Body of pancreas (tissue), 4 donors: Measurements from ENCODE around the gene CST6. TPM values are rescaled to one million over a fixed set of nuclear protein-coding genes. Genes with fewer than 3 reads are reported as not detected.

Experiments used
- ATAC-seq: fragments of 150-250 bp; one replicate; pipeline ENCODE4 v1.9.1; 2016
- DNase-seq, 4 donors: peaks; one replicate each; pipeline ENCODE4 v3.0.0-alpha.2; 2019
- H3K27ac ChIP-seq, 4 donors: fragments of 200-600 bp; sonication (generic); 1 replicate in 3 of 4; 2 replicates in 1 of 4; pipeline versions ENCODE4 v1.5.1 to v1.6.1; 2016 to 2019; ENCODE audit warnings: mild to moderate bottlenecking in 1 of 4, mixed read lengths in 1 of 4, moderate library complexity in 1 of 4
- H3K27me3 ChIP-seq, 2 donors: fragments of 200-600 bp; sonication (generic); one replicate each; pipeline ENCODE4 v1.6.0; 2016; ENCODE audit warnings: mild to moderate bottlenecking in 1 of 2
- H3K36me3 ChIP-seq, 2 donors: fragments of 200-600 bp; sonication (generic); replicated peaks in 1 of 2; 2 replicates each; pipeline ENCODE4 v1.5.1; 2016; ENCODE audit warnings: low read depth in 2 of 2; ENCODE audit not compliant: insufficient read depth in 1 of 2
- H3K4me1 ChIP-seq: fragments of 200-600 bp; sonication (generic); one replicate; pipeline ENCODE4 v1.6.0; 2016
- H3K4me3 ChIP-seq, 2 donors: fragments of 200-600 bp; sonication (generic); 1 replicate in 1 of 2; 2 replicates in 1 of 2; pipeline ENCODE4 v1.5.1; 2016 to 2019
- H3K9me3 ChIP-seq, 3 donors: fragments of 200-600 bp; sonication (generic); 1 replicate in 2 of 3; 2 replicates in 1 of 3; pipeline ENCODE4 v1.5.1; 2016
- CTCF ChIP-seq, 7 experiments: fragments of 450-650 bp in 4 of 7; fragments of 200-600 bp in 3 of 7; sonication (generic) in 3 of 7; IDR thresholded peaks; one replicate each; pipeline ENCODE4 v1.5.1; 2016 to 2019; ENCODE audit warnings: antibody characterized with exemption in 7 of 7
- POLR2A ChIP-seq, 3 donors: fragments of 450-650 bp; IDR thresholded peaks; one replicate each; pipeline ENCODE4 v1.6.1; 2016; ENCODE audit warnings: antibody characterized with exemption in 3 of 3, mild to moderate bottlenecking in 2 of 3
- WGBS, 2 donors: methylation state at CpG; one replicate each; pipeline ENCODE4 v1.1.5; 2017; 5-methylcytosine and 5-hydroxymethylcytosine counted together
- intact Hi-C: fragments of 100-400 bp; cut with DNase I; formaldehyde crosslinking; loops from one replicate; pipeline ENCODE4 v1.15.1; 2023
- total RNA-seq, 2 donors: library from RNA; depleted of rRNA; stranded (reverse); fragments of >200 nt; gene quantifications; one replicate each; pipeline ENCODE4 v1.1.0, GENCODE V29; 2016

The CST6 gene
- total RNA-seq, 2 donors from 2014 or later, result not detected

- DNase-seq, result peak; percentile 42 to 73 (median 49)
- intact Hi-C loops, result no loop called here
- H3K4me3 ChIP-seq, result no peak overlapping the region
Measured at GRCh38 chr11:66047541-66048365, 35.9 kb downstream of the CST6 start.

GRCh38 chr11:66048547-66049323, 36.9 kb downstream of the CST6 start, which contains the start of gene GAL3ST3:
GAL3ST3 (minus strand) TSS chr11:66049161; CDS start chr11:66045415, 3,746 bp downstream.
- 22 to 34% methylated on average over 17 to 25 of the region's 39 CpGs for WGBS, 2 donors
- Histone ChIP-seq H3K27ac (peak within 1 kb of the TSS; percentile 9 to 46 (median 39)), H3K27me3 (no peaks in the 10 kb centered on the region), H3K36me3 (no peaks in the 10 kb centered on the region), H3K4me3 (no peak within 1 kb of the TSS), H3K4me1 (peaks cover 47% of the 10 kb centered on the region), H3K9me3 (no peaks in the 10 kb centered on the region)
- DNase-seq (no peak), ATAC-seq (no peak)
- TF ChIP-seq CTCF (IDR thresholded peaks at IDR 0.05), result no peak
- no peak for TF ChIP-seq POLR2A (IDR thresholded peaks at IDR 0.05)
- intact Hi-C loops, result no loop called here

More at GRCh38 chr11:66047541-66048365, 35.9 kb downstream of the CST6 start:
- Histone ChIP-seq H3K4me1 (peaks cover 37% of the 10 kb centered on the region), H3K9me3 (no peaks in the 10 kb centered on the region), H3K27me3 (no peaks in the 10 kb centered on the region), H3K27ac (peak overlapping the region; percentile 9 to 46 (median 39)), H3K36me3 (no peaks in the 10 kb centered on the region)
- TF ChIP-seq POLR2A (IDR thresholded peaks at IDR 0.05), result no peak
- no peak for TF ChIP-seq CTCF (IDR thresholded peaks at IDR 0.05)
- ATAC-seq, result no peak
- WGBS, 2 donors, result 61 to 62% methylated on average over 8 to 11 of the region's 11 CpGs

- ATAC-seq (no peak), DNase-seq (no peak)
- TF ChIP-seq CTCF (IDR thresholded peaks at IDR 0.05) (no peak), POLR2A (IDR thresholded peaks at IDR 0.05) (no peak)
- Histone ChIP-seq H3K4me3 (no peak overlapping the region), H3K9me3 (no peaks in the 10 kb centered on the region), H3K36me3 (peaks cover 0 to 7% of the 10 kb centered on the region in 2 donors), H3K27me3 (no peaks in the 10 kb centered on the region), H3K27ac (peak overlapping the region in 3 of 4 donors; percentile 80 to 90 (median 85)), H3K4me1 (peaks cover 51% of the 10 kb centered on the region)
- intact Hi-C loops, result no loop called here
- WGBS, 2 donors, result 71 to 73% methylated on average over 5 of the region's 5 CpGs
Measured at GRCh38 chr11:66050581-66051231, 38.9 kb downstream of the CST6 start.

- Histone ChIP-seq H3K4me1 (peaks cover 51% of the 10 kb centered on the region), H3K9me3 (no peaks in the 10 kb centered on the region), H3K27me3 (no peaks in the 10 kb centered on the region), H3K4me3 (peak overlapping the region in 1 of 2 donors; percentile 0), H3K36me3 (peaks cover 0 to 7% of the 10 kb centered on the region in 2 donors), H3K27ac (peak overlapping the region; percentile 80 to 90 (median 86))
- no peak for ATAC-seq
- 32 to 35% methylated on average over 12 of the region's 12 CpGs for WGBS, 2 donors
- intact Hi-C loops, result no loop called here
- no peak for TF ChIP-seq CTCF (IDR thresholded peaks at IDR 0.05)
- no peak for TF ChIP-seq POLR2A (IDR thresholded peaks at IDR 0.05)
- no peak for DNase-seq
Measured at GRCh38 chr11:66051371-66051765, 39.6 kb downstream of the CST6 start.
